Stomach (tissue), 4 donors: Measurements from ENCODE around the gene ADAMTS16.

ENCODE experiments used
- EP300 ChIP-seq: sonication (generic); formaldehyde crosslinking; IDR thresholded peaks from one replicate; pipeline ENCODE4 v1.6.1; 2017; ENCODE audit warnings: antibody characterized with exemption
- POLR2AphosphoS5 ChIP-seq, 3 donors: sonication (generic); formaldehyde crosslinking; IDR thresholded peaks; one replicate each; pipeline ENCODE4 v1.6.1; 2016; ENCODE audit warnings: antibody characterized with exemption in 3 of 3
- TF ChIP-seq, protein P1 (sequence below), 7 experiments: fragments of 450-650 bp in 4 of 7; fragments of 200-600 bp in 3 of 7; sonication (generic) in 3 of 7; IDR thresholded peaks; one replicate each; pipeline ENCODE4 v1.5.1; 2016 to 2019; ENCODE audit warnings: antibody characterized with exemption in 7 of 7, control low read depth in 2 of 7, mild to moderate bottlenecking in 1 of 7

DNA sequence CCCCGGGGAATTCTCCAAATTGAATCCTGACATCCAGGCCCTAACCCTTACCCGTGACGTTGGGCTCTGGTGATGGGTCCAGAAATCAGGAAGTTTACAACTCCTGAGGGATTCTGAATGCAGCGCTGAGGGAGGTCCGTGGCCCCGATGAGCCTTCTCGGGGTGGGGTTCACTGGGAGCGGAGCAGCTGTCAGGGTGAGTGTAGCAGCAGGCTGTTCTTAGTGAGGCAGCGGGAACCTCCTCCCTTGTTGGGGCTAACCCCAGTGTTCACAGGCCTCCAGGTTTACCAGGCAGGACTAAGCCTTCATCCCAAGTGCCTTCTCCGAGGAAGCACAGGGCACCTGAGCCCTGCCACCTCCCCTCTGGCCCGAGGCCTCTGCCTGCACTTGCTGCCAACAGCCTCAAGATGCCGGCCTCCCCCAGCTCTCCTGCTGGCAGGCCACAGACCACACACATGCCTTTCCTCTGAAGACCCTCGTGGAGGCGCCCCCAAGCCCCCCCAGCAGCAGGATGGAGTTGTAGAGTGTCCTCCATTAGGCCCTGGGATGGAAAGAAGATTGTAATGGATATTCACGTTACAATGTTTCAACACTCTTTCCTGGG, 7.3 kb upstream of the ADAMTS16 start:
- no peak for TF ChIP-seq EP300
- TF ChIP-seq, protein P1, sequence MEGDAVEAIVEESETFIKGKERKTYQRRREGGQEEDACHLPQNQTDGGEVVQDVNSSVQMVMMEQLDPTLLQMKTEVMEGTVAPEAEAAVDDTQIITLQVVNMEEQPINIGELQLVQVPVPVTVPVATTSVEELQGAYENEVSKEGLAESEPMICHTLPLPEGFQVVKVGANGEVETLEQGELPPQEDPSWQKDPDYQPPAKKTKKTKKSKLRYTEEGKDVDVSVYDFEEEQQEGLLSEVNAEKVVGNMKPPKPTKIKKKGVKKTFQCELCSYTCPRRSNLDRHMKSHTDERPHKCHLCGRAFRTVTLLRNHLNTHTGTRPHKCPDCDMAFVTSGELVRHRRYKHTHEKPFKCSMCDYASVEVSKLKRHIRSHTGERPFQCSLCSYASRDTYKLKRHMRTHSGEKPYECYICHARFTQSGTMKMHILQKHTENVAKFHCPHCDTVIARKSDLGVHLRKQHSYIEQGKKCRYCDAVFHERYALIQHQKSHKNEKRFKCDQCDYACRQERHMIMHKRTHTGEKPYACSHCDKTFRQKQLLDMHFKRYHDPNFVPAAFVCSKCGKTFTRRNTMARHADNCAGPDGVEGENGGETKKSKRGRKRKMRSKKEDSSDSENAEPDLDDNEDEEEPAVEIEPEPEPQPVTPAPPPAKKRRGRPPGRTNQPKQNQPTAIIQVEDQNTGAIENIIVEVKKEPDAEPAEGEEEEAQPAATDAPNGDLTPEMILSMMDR (IDR thresholded peaks at IDR 0.05) = no peak
- no peak for TF ChIP-seq POLR2AphosphoS5 (IDR thresholded peaks at IDR 0.05)
